Posterior cingulate gyrus (tissue), 11 donors: ENCODE data around the gene RPS13.
"Not testable (repeated sequence)": the region's sequence is repeated elsewhere in the genome, so short reads cannot be mapped to it uniquely, and the experiment has no call there.

Experiments
- DNase-seq, 10 donors: peaks; one replicate each; pipeline versions ENCODE4 v3.0.0 to v3.0.0-alpha.2; 2020 to 2021; ENCODE audit warnings: mixed read lengths in 3 of 10
- intact Hi-C: fragments of 100-400 bp; cut with DNase I; formaldehyde crosslinking; loops from one replicate; pipeline ENCODE4 v1.15.1; 2023

Gene RPS13

DNA sequence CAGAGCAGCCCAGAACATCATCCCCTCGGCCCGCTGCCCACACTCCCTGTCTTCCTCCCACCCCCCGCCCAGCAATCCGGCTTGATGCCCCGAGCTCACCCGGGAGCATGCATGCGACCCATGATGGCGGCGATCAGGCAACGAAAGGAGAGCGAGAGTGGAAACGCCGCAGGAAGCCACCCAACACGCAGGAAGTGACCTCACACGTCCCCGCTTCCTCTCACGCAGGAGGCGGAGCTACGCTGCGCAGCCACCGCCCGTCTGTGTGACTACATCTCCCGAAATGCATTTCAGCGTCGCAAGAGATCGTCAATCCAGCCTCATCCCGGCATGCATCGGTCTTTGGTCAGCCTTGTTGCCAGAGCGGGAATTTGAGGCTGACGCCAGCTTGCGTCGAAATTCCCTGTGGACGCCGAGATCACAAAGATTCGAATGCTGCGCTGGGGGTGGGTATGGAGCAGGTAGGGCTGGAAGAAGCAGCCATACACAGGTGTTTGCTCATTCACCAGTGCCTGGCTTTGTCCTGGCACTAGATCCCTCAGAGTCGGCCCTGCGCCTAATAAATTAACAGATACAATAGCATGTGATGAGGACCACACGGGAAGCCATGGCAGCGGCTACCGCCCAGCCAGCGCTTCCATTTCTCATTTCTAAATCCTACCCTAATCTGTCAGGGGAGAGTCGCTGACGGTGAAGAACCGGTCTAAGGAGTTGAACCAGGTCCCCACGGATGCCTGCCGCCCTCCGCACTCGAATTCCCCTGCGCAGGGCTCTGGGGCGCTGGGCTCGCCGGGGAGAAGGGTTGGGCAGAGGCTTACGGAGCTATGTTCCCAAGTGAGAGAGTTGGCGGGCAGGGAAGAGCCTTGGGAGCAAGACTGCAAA lies at the start of gene RPS13:
RPS13 (minus strand) TSS at position 148 of the 882 bp plus-strand sequence; CDS start at position 122, 26 bp downstream.
- intact Hi-C loops: loop anchor here (2.0 to 5.0 kb wide), 3 partner anchors 129 to 1555 kb away; partner anchors contain the start of genes C11orf58, PIK3C2A and SPTY2D1
- DNase-seq: peak; percentile 97 to 100 (median 98)

DNA sequence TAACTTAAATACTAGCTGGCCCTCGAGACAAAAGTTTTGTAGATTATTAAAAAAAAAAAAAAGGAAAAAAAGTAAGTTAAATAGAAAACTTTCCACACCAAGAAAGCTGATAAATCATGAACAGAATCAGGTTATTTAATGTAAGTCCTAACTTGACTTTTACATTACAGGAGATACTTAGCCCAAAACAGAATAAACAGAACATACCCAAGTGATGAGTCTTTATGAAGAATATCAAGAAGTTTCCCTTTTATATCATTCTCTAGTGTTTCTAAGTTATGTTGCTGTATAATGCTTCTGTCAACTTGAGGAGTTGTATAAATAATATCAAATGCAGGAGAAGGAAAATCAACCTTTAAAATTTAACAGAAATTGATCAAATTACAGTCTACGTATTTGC lies 44.5 kb upstream of the RPS13 start:
- DNase-seq: no peak
- intact Hi-C loops: no loop called here

GRCh38 chr11:17117262-17117661 lies 39.8 kb upstream of the RPS13 start:
- intact Hi-C loops: no loop called here
- no peak for DNase-seq

DNA sequence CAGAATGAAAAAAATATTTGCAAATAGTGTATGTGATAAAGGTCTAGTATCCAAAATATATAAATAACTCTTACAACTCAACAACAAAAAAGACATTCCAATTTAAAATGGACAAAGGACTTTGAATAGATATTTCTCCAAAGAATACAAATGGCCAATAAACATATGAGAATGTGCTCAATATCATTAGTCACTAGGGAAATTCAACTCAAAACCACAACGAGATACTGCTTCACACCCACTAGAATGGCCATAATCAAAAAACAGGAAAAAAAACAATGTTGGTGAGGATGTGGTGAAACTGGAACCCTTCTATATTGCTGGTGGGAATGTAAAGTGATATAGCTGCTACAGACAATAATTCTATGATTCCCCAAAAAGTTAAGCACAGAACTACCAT lies 38.6 kb upstream of the RPS13 start:
- intact Hi-C loops: no loop called here
- no peak for DNase-seq

DNA sequence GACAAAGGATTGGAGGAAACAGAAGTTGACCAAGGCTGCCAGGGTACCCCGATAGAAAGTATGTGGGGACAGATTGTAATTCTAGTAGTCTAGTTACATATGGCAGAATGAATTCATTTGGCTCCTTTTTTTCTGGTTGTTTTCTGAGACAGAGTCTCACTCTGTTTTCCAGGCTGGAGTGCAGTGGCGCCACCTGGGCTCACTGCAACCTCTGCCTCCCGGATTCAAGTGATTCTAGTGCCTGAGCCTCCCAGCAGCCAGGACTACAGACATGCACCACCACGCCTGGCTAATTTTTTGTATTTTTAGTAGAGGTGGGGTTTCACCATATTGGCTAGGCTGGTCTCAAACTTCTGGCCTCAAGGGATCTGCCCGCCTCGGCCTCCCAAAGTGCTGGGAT lies 30.3 kb upstream of the RPS13 start:
- intact Hi-C loops, DNase-seq: not testable (repeated sequence)

DNA sequence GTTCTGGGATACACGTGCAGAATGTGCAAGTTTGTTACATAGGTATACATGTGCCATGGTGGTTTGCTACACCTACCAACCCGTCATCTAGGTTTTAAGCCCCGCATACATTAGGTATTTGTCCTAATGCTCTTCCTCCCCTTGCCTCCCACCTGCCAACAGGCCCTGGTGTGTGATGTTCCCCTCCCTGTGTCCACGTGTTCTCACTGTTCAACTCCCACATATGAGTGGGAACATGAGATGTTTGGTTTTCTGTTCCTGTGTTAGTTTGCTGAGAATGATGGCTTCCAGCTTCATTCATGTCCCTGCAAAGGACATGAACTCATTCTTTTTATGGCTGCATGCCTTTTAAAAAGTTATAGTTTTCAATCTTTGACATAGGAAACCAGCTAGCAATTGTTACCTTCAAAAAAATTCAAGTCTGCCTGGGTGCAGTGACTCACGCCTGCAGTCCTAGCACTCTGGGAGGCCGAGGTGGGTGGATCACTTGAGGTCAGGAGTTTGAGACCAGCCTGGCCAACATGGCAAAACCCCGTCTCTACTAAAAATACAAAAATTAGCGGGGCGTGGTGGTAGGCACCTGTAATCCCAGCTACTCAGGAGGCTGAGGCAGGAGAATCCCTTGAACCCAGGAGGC lies 28.1 kb upstream of the RPS13 start:
- not testable (repeated sequence) for DNase-seq

DNA sequence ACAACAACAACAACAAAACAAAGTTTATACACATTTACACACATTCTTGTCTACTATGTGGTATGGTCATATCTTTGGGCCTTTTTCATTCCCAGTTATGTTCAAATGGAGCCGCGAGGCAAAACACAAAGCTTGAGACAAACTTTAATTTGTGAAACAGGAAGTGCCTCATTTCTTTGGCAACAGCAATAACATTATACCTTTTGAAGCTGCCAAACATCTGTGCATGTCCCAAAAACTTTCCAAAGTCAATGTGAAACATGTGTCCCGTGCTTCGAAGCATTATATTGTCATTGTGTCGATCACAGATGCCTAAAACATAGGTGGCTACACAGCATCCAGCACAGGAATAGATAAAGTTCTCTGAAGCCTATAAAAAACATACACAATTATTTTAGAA lies 25.0 kb upstream of the RPS13 start:
- intact Hi-C loops: no loop called here
- no peak for DNase-seq

More for the DNA sequence above, 28.1 kb upstream of the RPS13 start:
- intact Hi-C loops: not testable (repeated sequence)

DNA sequence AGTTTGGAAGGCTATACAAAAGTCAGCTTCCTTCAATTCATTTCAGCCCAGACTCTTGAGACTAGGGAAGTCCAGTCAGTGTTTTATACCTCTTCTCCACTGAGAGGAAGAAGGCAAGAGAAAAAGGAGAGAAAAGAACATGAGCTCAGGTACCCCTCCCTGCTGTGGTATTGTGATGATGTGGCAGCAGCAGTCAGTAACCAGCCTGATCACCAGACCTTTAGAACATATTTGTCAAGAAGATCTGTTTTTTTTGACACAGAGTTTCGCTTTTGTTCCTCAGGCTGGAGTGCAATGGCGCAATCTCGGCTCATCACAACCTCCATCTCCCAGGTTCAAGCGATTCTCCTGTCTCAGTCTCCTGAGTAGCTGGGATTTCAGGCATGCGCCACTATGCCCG lies 21.2 kb upstream of the RPS13 start:
- no peak for DNase-seq
- intact Hi-C loops: no loop called here

GRCh38 chr11:17098038-17098437 lies 20.6 kb upstream of the RPS13 start:
- DNase-seq: no peak
- intact Hi-C loops: no loop called here

GRCh38 chr11:17085976-17086375 lies 8.5 kb upstream of the RPS13 start:
- intact Hi-C loops: not testable (repeated sequence)

GRCh38 chr11:17077240-17077519 lies 287 bp downstream of the RPS13 start:
- intact Hi-C loops: loop anchor here (2.0 to 5.0 kb wide), 3 partner anchors 130 to 1555 kb away; partner anchors contain the start of genes C11orf58, PIK3C2A and SPTY2D1

More at GRCh38 chr11:17085976-17086375, 8.5 kb upstream of the RPS13 start:
- not testable (repeated sequence) for DNase-seq

DNA sequence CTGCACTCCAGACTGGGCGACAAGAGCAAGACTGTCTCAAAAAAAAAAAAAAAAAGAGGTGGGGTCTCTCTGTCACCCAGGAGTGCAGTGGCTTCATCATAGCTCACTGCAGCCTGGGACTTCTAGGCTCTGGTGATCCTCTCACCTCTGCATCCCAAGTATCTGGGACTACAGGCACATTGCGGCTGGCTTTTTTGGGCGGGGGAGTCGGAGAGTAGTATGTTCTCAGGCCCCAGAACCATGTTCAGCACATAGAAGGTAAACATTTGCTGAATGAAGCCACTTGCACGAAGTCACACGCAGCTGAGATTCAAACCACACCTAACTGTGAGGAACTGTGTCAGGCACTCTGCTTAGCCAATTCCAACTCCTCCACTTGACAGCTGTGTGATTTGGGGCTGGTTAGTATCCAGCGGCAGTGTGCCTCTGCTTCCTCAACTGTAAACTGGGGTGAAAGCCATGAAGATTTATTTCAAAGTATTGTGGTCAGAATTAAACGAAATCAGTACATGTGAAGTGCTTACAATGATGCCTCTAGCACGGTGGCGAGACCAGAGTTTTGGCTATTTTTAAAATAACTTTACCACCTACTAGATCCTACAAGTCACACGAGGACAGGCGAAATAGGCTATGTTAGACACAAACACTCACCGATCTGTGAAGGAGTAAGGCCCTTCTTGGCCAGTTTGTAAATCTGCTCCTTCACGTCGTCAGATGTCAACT lies 789 bp downstream of the RPS13 start:
- DNase-seq: no peak
- intact Hi-C loops: loop anchor here (2.0 to 5.0 kb wide), 3 partner anchors 130 to 1556 kb away; partner anchors contain the start of genes C11orf58, PIK3C2A and SPTY2D1

More at GRCh38 chr11:17077240-17077519, 287 bp downstream of the RPS13 start:
- DNase-seq: peak in 3 of 10 donors; percentile 28 to 83 (median 41)

DNA sequence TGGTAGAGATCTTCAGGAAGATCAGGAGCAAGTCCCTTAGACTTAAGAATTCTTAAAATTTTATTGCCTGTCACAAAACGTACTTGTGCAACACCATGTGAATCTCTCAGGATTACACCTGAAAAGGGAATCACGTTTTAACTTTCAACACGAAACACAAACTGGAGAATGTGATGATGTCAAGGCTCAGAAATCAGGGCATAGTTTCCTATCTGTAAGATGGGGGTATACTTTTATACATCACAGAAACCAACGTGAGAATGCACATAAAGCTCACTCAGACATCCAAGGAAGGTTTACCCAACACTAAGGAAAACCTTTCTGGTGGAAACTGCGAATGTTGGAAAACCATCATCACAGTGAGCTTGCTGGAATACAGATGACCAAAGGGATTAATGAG lies 2.0 kb downstream of the RPS13 start:
- intact Hi-C loops: loop anchor here (5.0 kb wide), 1 partner anchor 1557 kb away; the partner anchor contains the start of gene SPTY2D1
- no peak for DNase-seq

GRCh38 chr11:17073370-17074027 lies 4.0 kb downstream of the RPS13 start:
- DNase-seq: no peak
- intact Hi-C loops: no loop called here

DNA sequence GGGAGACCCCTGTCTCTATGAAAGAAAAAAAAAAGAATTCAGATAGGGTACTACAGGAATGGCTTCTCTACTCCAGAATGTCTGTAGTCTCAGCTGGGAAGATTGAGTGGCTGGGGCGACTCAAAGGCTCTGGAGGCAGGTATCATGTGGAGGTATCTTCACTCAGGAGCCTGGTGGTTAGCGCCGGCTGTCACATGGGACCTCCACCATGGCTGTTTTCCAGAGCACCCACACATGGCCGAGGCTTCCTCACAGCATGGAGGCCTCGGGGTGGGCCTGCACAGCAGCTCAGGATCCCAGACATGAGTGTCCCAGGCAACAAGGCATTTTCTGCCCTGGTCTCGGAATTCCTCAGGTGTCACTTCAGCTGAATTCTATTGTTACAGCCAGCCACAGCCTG lies 10.1 kb downstream of the RPS13 start:
- intact Hi-C loops: loop anchor here (10.0 kb wide), 1 partner anchor 53 kb away; the partner anchor contains the start of gene PLEKHA7
- no peak for DNase-seq

- DNase-seq: no peak
- intact Hi-C loops: loop anchor here (10.0 kb wide), 1 partner anchor 52 kb away; the partner anchor contains the start of gene PLEKHA7
These were observed 10.8 kb downstream of the RPS13 start for GRCh38 chr11:17066691-17067090.

GRCh38 chr11:17063171-17064002 lies 14.1 kb downstream of the RPS13 start:
- peak in 9 of 10 donors; percentile 24 to 94 (median 72) for DNase-seq
- intact Hi-C loops: loop anchor here (1.0 to 10.0 kb wide), 4 partner anchors 49 to 277 kb away; partner anchors contain the start of gene PLEKHA7

DNA sequence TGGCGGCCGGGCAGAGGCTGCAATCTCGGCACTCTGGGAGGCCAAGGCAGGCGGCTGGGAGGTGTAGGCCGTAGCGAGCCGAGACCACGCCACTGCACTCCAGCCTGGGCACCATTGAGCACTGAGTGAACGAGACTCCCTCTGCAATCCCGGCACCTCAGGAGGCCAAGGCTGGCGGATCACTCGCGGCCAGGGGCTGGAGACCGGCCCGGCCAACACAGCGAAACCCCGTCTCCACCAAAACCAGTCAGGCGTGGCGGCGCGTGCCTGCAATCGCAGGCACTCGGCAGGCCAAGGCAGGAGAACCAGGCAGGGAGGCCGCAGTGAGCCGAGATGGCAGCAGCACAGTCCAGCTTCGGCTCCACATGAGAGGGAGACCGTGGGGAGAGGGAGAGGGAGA lies 26.3 kb downstream of the RPS13 start:
- intact Hi-C loops, DNase-seq: not testable (repeated sequence)

DNA sequence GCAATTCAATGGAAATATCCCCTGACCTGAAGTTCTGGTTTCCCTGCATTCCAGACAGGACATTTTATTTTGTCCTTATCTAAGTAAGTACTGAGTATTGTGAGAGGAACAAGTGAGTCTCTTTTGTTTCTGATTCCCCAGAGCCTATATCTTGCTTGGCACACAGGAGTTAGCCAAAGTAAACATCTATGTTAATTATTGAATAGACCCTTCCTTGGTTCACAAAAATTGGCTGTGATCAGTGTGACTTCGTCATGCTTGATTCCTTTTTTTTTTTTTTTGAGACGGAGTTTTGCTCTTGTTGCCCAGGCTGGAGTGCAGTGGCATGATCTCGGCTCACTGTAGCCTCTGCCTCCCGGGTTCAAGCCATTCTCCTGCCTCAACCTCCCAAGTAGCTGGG lies 29.0 kb downstream of the RPS13 start:
- DNase-seq, intact Hi-C loops: not testable (repeated sequence)
